Measurements from ENCODE around the gene AGPAT3. TPM values are rescaled to one million over a fixed set of nuclear protein-coding genes. Genes with fewer than 3 reads are reported as not detected.

The AGPAT3 gene
- total RNA-seq, 1 experiment from 2014 or later, result 13.0 TPM

GRCh38 chr21:43969115-43969444 is 104.1 kb downstream of the AGPAT3 start:
- H3K79me2 ChIP-seq (ENCODE audit: insufficient read depth, low read length), result no peaks in the 10 kb centered on the region
- Mint-ChIP-seq H3K27me3 (ENCODE audit: low read depth) (no peaks in the 10 kb centered on the region; the same call in 1 of the 2 replicates), H3K9me3 (no peaks in the 10 kb centered on the region; a peak in 1 of 5 replicates), H3K4me1 (no peaks in the 10 kb centered on the region), H3K36me3 (ENCODE audit: insufficient read depth in 1 of 3, low read depth in 3 of 3) (no peaks in the 10 kb centered on the region), H3K4me3 (no peak overlapping the region), H3K27ac (no peak overlapping the region)
- H3K56ac ChIP-seq (ENCODE audit: insufficient read length, low read depth, low read length), result no peak overlapping the region
- WGBS (ENCODE audit: extremely low coverage, insufficient read length, low lambda C conversion rate), result no CpG with 5 or more reads among the region's 17 CpGs
- TF ChIP-seq CTCF (conservative IDR thresholded peaks at IDR 0.05), result no peak
- H4K8ac ChIP-seq (replicated peaks; ENCODE audit: insufficient read length, low read depth, low read length), result no peak overlapping the region
- H3K27me3 ChIP-seq (ENCODE audit: insufficient read depth, low read length), result no peaks in the 10 kb centered on the region
- no peak overlapping the region for H2AFZ ChIP-seq (ENCODE audit: low read length)
- DNase-seq, result no peak
- H4K91ac ChIP-seq (ENCODE audit: insufficient read length, low read depth, low read length), result no peak overlapping the region
- H3K23ac ChIP-seq (ENCODE audit: insufficient read length, low read depth, low read length), result no peak overlapping the region
- H3T11ph ChIP-seq (ENCODE audit: low read length), result no peak overlapping the region
- H4K20me1 ChIP-seq (ENCODE audit: control insufficient read depth, insufficient read depth, insufficient read length), result no peaks in the 10 kb centered on the region
- no peak overlapping the region for H2BK5ac ChIP-seq (ENCODE audit: insufficient read length, low read length)
- H2BK15ac ChIP-seq (ENCODE audit: low read depth, low read length), result no peak overlapping the region
- no peak overlapping the region for H2BK120ac ChIP-seq (ENCODE audit: low read depth, low read length, poor library complexity, severe bottlenecking)
- no peaks in the 10 kb centered on the region for H3K9me3 ChIP-seq (ENCODE audit: control insufficient read depth, low read depth, low read length)
- H3K4ac ChIP-seq (ENCODE audit: low read depth, low read length), result no peak overlapping the region
- H3K27ac ChIP-seq (ENCODE audit: insufficient read length, low read depth, low read length), result no peak overlapping the region
- no peak overlapping the region for H2BK20ac ChIP-seq (ENCODE audit: low read depth, low read length, poor library complexity, severe bottlenecking)
- H3K14ac ChIP-seq (ENCODE audit: insufficient read depth, low read length), result no peak overlapping the region; the same call in 1 of the 2 replicates
- H3K23me2 ChIP-seq (ENCODE audit: insufficient read length, low read depth, low read length, poor library complexity, severe bottlenecking), result no peaks in the 10 kb centered on the region
- H3K4me2 ChIP-seq (ENCODE audit: insufficient read depth, insufficient read length, low read length), result no peak overlapping the region
- no peak overlapping the region for H2AK5ac ChIP-seq (ENCODE audit: insufficient read length, low read length)
- no peaks in the 10 kb centered on the region for H3K4me1 ChIP-seq (ENCODE audit: insufficient read depth, low read length)
- H2BK12ac ChIP-seq (ENCODE audit: insufficient read length, low read depth, low read length), result no peak overlapping the region
- H3K79me1 ChIP-seq (ENCODE audit: insufficient read depth, low read depth, low read length, poor library complexity, severe bottlenecking), result no peaks in the 10 kb centered on the region
- H4K5ac ChIP-seq (ENCODE audit: insufficient read length, low read depth, low read length), result no peak overlapping the region
- H3K18ac ChIP-seq (ENCODE audit: insufficient read length, low read depth, low read length), result no peak overlapping the region
- H3K9ac ChIP-seq (ENCODE audit: extremely low read depth, insufficient read length, low read length), result no peak overlapping the region
